Hepatocyte (in vitro differentiated cells): ENCODE measurements around the gene NT5C1B.

ENCODE experiments used
- EZH2 ChIP-seq: fragments of 200-600 bp; sonication (generic); IDR thresholded peaks from 2 replicates; pipeline ENCODE4 v1.6.1; 2016; ENCODE audit warnings: antibody characterized with exemption, mild to moderate bottlenecking, borderline replicate concordance
- TF ChIP-seq, protein P1 (sequence below): fragments of 200-600 bp; sonication (generic); IDR thresholded peaks from 2 replicates; pipeline ENCODE4 v1.5.1; 2016; ENCODE audit warnings: antibody characterized with exemption, mild to moderate bottlenecking; ENCODE audit not compliant: poor library complexity

DNA sequence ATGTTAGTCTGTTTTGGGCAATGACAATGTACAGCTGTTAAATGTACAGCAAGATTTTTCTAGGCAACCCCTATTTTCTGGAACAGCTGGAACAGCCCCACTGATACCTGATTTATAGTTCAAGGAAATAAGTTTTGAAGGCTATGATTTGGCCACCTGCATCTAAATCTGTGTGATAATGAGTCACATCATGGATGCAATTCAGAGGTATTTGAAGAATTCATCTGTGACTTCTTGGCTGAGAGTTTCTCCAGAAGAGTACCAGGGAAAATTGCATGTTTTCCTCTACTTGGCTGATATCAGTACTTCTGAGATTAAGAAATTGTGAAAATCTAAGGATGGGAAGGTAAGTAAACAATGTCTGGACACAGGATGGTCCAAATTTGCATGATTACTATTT is 40.7 kb upstream of the NT5C1B start:
- TF ChIP-seq, protein P1, sequence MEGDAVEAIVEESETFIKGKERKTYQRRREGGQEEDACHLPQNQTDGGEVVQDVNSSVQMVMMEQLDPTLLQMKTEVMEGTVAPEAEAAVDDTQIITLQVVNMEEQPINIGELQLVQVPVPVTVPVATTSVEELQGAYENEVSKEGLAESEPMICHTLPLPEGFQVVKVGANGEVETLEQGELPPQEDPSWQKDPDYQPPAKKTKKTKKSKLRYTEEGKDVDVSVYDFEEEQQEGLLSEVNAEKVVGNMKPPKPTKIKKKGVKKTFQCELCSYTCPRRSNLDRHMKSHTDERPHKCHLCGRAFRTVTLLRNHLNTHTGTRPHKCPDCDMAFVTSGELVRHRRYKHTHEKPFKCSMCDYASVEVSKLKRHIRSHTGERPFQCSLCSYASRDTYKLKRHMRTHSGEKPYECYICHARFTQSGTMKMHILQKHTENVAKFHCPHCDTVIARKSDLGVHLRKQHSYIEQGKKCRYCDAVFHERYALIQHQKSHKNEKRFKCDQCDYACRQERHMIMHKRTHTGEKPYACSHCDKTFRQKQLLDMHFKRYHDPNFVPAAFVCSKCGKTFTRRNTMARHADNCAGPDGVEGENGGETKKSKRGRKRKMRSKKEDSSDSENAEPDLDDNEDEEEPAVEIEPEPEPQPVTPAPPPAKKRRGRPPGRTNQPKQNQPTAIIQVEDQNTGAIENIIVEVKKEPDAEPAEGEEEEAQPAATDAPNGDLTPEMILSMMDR = no peak
- TF ChIP-seq EZH2 = no peak
